ENCODE results near the gene ARGLU1. TPM values are rescaled to one million over a fixed set of nuclear protein-coding genes. Genes with fewer than 3 reads are reported as not detected.

ARGLU1 gene
- total RNA-seq, 4 donors from 2014 or later: 48.4 to 161 (median 67.5) TPM

- H3K4me1 ChIP-seq: peaks cover 21% of the 10 kb centered on the region
- 31% methylated on average over 3 of the region's 3 CpGs for WGBS
- H3K36me3 ChIP-seq: no peaks in the 10 kb centered on the region
- H3K9me3 ChIP-seq: no peaks in the 10 kb centered on the region
- DNase-seq (ENCODE audit: low spot score in 2 of 2): peak in 1 of 2 donors; percentile 70
- H3K4me3 ChIP-seq: no peak overlapping the region
- H3K27me3 ChIP-seq: no peaks in the 10 kb centered on the region
- H3K27ac ChIP-seq: peak overlapping the region; percentile 69
- no peak for TF ChIP-seq POLR2A (IDR thresholded peaks at IDR 0.05)
- TF ChIP-seq POLR2AphosphoS5 (IDR thresholded peaks at IDR 0.05): no peak
Observed at GRCh38 chr13:106573868-106574267, 5.9 kb upstream of the ARGLU1 start.

- WGBS: 68% methylated on average over 8 of the region's 8 CpGs
- Histone ChIP-seq H3K4me3 (no peak overlapping the region), H3K27me3 (no peaks in the 10 kb centered on the region), H3K4me1 (peaks cover 24% of the 10 kb centered on the region), H3K27ac (peak overlapping the region; percentile 69), H3K9me3 (no peaks in the 10 kb centered on the region), H3K36me3 (no peaks in the 10 kb centered on the region)
- peak in 1 of 2 donors; percentile 69 for DNase-seq (ENCODE audit: low spot score in 2 of 2)
- no peak for TF ChIP-seq POLR2A (IDR thresholded peaks at IDR 0.05)
- TF ChIP-seq CTCF (IDR thresholded peaks at IDR 0.05): no peak
Observed at GRCh38 chr13:106573284-106573846, 5.4 kb upstream of the ARGLU1 start.

GRCh38 chr13:106570299-106570852 lies 2.4 kb upstream of the ARGLU1 start:
- Histone ChIP-seq H3K4me1 (peaks cover 41% of the 10 kb centered on the region), H3K36me3 (no peaks in the 10 kb centered on the region), H3K4me3 (no peak overlapping the region), H3K9me3 (no peaks in the 10 kb centered on the region), H3K27me3 (no peaks in the 10 kb centered on the region), H3K27ac (peak overlapping the region; percentile 53)
- DNase-seq (ENCODE audit: low spot score in 2 of 2): peak; percentile 78 to 82
- no peak for TF ChIP-seq CTCF (IDR thresholded peaks at IDR 0.05)
- WGBS: 40% methylated on average over 14 of the region's 14 CpGs

- no peak overlapping the region for H3K4me3 ChIP-seq
- H3K36me3 ChIP-seq: no peaks in the 10 kb centered on the region
- no peaks in the 10 kb centered on the region for H3K9me3 ChIP-seq
- 64% methylated on average over 3 of the region's 3 CpGs for WGBS
- peaks cover 50% of the 10 kb centered on the region for H3K4me1 ChIP-seq
- no peak for DNase-seq (ENCODE audit: low spot score in 2 of 2)
- no peak for TF ChIP-seq POLR2AphosphoS5 (IDR thresholded peaks at IDR 0.05)
- TF ChIP-seq POLR2A (IDR thresholded peaks at IDR 0.05): no peak
- TF ChIP-seq CTCF (IDR thresholded peaks at IDR 0.05): no peak
- TF ChIP-seq EP300 (IDR thresholded peaks at IDR 0.05): no peak
- H3K27ac ChIP-seq: no peak overlapping the region
- H3K27me3 ChIP-seq: no peaks in the 10 kb centered on the region
Observed at GRCh38 chr13:106569233-106570095, 1.5 kb upstream of the ARGLU1 start.

- Histone ChIP-seq H3K4me3 (peak overlapping the region; percentile 83), H3K36me3 (no peaks in the 10 kb centered on the region), H3K4me1 (peaks cover 50% of the 10 kb centered on the region), H3K27ac (peak overlapping the region; percentile 98), H3K9me3 (no peaks in the 10 kb centered on the region), H3K27me3 (no peaks in the 10 kb centered on the region)
- DNase-seq (ENCODE audit: low spot score in 2 of 2): no peak
- WGBS: 32% methylated on average over 11 of the region's 11 CpGs
- TF ChIP-seq POLR2A (IDR thresholded peaks at IDR 0.05) (no peak), EP300 (IDR thresholded peaks at IDR 0.05) (no peak), CTCF (IDR thresholded peaks at IDR 0.05) (no peak), POLR2AphosphoS5 (IDR thresholded peaks at IDR 0.05) (no peak)
Observed at GRCh38 chr13:106568299-106569003, 514 bp upstream of the ARGLU1 start.

All from suprapubic skin (tissue), 4 donors.